Measurements from ENCODE around the gene HAUS6. TPM values are rescaled to one million over a fixed set of nuclear protein-coding genes. Genes with fewer than 3 reads are reported as not detected.

The HAUS6 gene
- total RNA-seq, 2 experiments from 2014 or later: 29.3 to 32.5 TPM

DNA sequence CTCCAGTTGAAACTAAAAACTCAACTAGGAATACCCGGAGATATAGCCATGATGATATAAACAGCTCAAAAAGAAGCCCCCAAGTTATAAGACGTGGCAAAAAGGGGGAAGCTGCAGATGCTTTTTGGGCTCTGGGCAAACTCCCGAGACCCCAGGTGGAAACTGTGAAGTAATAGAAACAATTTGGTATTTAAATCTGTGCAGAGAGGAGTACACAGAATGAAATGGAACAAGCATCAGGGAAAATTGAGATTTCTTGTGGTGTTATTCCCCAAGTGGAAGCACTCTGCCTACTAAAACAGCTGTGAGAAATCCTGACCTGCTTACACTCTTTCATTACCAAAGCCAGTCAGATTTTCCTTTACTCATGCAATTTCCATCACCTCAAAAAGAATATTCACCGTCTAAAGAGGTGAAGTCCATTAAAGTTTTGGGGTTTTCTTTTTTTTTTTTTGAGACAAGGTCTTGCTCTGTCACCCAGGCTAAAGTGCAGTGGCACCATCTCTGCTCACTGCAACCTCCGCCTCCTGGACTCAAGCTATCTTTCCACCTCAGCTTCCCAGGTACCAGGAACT, 93.2 kb downstream of the HAUS6 start:
- no peaks in the 10 kb centered on the region for H3K4me1 Mint-ChIP-seq
- POLR2A ChIA-PET: no interaction called here
- H3K27ac Mint-ChIP-seq: no peak overlapping the region
- DNase-seq (no peak), ATAC-seq (no peak)
- no peaks in the 10 kb centered on the region for H3K9me3 Mint-ChIP-seq (ENCODE audit: low read depth)
- H3K27me3 Mint-ChIP-seq: no peaks in the 10 kb centered on the region
- H3K36me3 Mint-ChIP-seq (ENCODE audit: low read depth): no peaks in the 10 kb centered on the region
- intact Hi-C loops (cut with DNase I, micrococcal nuclease): no loop called here
- CTCF ChIA-PET: interaction anchor here (0.9 kb wide), 1 partner anchor 12 kb away, joined by 4 read pairs; no protein-coding TSS in a partner anchor
- H3K4me3 Mint-ChIP-seq: no peak overlapping the region

Other genes starting within 250 kb of the HAUS6 start
- under 1 TPM in 1 of 2 experiments, not detected in 1; 0.11 TPM for gene SAXO1, start 69.7 kb downstream of the HAUS6 start, total RNA-seq
- 10 to 100 TPM; 42.4 to 53.4 TPM for gene RRAGA, start 53.5 kb downstream of the HAUS6 start, total RNA-seq
- 100 to 1,000 TPM in 1 of 2 experiments, 10 to 100 TPM in 1; 94.2 to 109 TPM for gene PLIN2, start 24.6 kb upstream of the HAUS6 start, total RNA-seq
- 10 to 100 TPM; 17.2 to 22.2 TPM for gene DENND4C, start 127.8 kb upstream of the HAUS6 start, total RNA-seq